Measurements from ENCODE around the gene ANAPC10.

DNA sequence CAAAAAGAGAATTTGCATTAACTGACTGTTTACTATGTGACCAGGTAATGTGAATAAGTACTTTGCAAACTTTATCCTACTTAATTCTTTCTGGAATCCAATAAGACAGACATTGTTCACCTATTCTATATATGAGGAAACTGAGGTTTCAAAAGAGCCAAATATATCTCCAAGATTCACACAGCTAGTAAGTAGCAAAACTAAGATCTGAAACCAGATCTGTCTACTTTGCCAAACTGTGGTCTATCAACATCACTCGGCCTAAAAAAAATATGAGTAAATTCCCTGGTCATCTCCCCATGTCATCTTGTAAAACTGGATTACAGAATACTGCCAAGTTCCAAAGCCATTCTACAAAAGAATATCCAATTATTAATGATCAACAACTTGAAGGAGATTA lies 52.8 kb downstream of the ANAPC10 start:
- TF ChIP-seq CTCF (IDR thresholded peaks at IDR 0.05) (no peak), POLR2A (IDR thresholded peaks at IDR 0.05) (no peak)

All from upper lobe of left lung (tissue), 4 donors.